Transverse colon (tissue), 4 donors: ENCODE data around the gene MAGEA6. TPM values are rescaled to one million over a fixed set of nuclear protein-coding genes. Genes with fewer than 3 reads are reported as not detected.
"Not testable (repeated sequence)": the region's sequence is repeated elsewhere in the genome, so short reads cannot be mapped to it uniquely, and the experiment has no call there.

ENCODE experiments used
- DNase-seq: peaks from one replicate; pipeline ENCODE4 v3.0.0-alpha.2; 2019
- H3K27ac ChIP-seq, 4 donors: fragments of 200-600 bp; sonication (generic); 2 replicates each; pipeline ENCODE4 v1.5.1; 2016 to 2018; ENCODE audit warnings: inconsistent platforms in 4 of 4
- H3K27me3 ChIP-seq: fragments of 200-600 bp; sonication (generic); 2 replicates; pipeline ENCODE4 v1.5.1; 2017; ENCODE audit warnings: inconsistent platforms
- H3K36me3 ChIP-seq, 4 donors: fragments of 200-600 bp; sonication (generic); 2 replicates each; pipeline ENCODE4 v1.5.1; 2017 to 2019; ENCODE audit warnings: inconsistent platforms in 4 of 4
- H3K4me1 ChIP-seq, 4 donors: fragments of 200-600 bp; sonication (generic); 2 replicates each; pipeline ENCODE4 v1.5.1; 2017 to 2020; ENCODE audit warnings: inconsistent platforms in 4 of 4
- H3K4me3 ChIP-seq, 4 donors: fragments of 200-600 bp; sonication (generic); 1 replicate in 1 of 4; 2 replicates in 3 of 4; pipeline versions ENCODE4 v1.5.1 to v1.6.1; 2017 to 2019; ENCODE audit warnings: inconsistent platforms in 4 of 4
- H3K9me3 ChIP-seq, 2 donors: fragments of 200-600 bp; sonication (generic); 2 replicates each; pipeline ENCODE4 v1.5.1; 2017 to 2019; ENCODE audit warnings: inconsistent platforms in 2 of 2
- EP300 ChIP-seq: sonication (generic); formaldehyde crosslinking; IDR thresholded peaks from one replicate; pipeline ENCODE4 v1.6.1; 2017; ENCODE audit warnings: antibody characterized with exemption, low read depth
- POLR2A ChIP-seq: fragments of 450-650 bp; IDR thresholded peaks from one replicate; pipeline ENCODE4 v1.6.1; 2016; ENCODE audit warnings: antibody characterized with exemption, mild to moderate bottlenecking, moderate library complexity
- POLR2AphosphoS5 ChIP-seq, 3 donors: sonication (generic); formaldehyde crosslinking; IDR thresholded peaks; one replicate each; pipeline ENCODE4 v1.6.1; 2016; ENCODE audit warnings: antibody characterized with exemption in 3 of 3
- WGBS, 2 donors: methylation state at CpG; one replicate each; pipeline ENCODE4 v1.1.5; 2018; ENCODE audit warnings: low coverage in 1 of 2; 5-methylcytosine and 5-hydroxymethylcytosine counted together
- in situ Hi-C, 4 donors: fragments of 200-750 bp; cut with MboI; loops; one replicate each; pipeline versions ENCODE4 v1.15.0 to v1.15.1; 2017; ENCODE audit warnings: low sequenced_read_pairs in 3 of 4, low pct_ligation_motif_present in 1 of 4, low pct_unique_long_range_greater_than_20kb in 1 of 4
- intact Hi-C: fragments of 100-400 bp; cut with DNase I; formaldehyde crosslinking; loops from one replicate; pipeline ENCODE4 v1.15.1; 2023; ENCODE audit warnings: low total_unique reads
- total RNA-seq, 4 donors: library from RNA; depleted of rRNA; stranded (reverse); fragments of >200 nt; gene quantifications; one replicate each; pipeline ENCODE4 v1.1.0, GENCODE V29; 2016
- TF ChIP-seq, protein P1 (sequence below), 5 experiments: fragments of 200-600 bp in 3 of 5; fragments of 450-650 bp in 2 of 5; sonication (generic) in 3 of 5; IDR thresholded peaks; 1 replicate in 2 of 5; 2 replicates in 3 of 5; pipeline ENCODE4 v1.5.1; 2016 to 2017; ENCODE audit warnings: antibody characterized with exemption in 5 of 5, inconsistent platforms in 3 of 5, mild to moderate bottlenecking in 2 of 5, moderate library complexity in 1 of 5

The MAGEA6 gene
- total RNA-seq, 4 donors from 2014 or later = not detected

DNA sequence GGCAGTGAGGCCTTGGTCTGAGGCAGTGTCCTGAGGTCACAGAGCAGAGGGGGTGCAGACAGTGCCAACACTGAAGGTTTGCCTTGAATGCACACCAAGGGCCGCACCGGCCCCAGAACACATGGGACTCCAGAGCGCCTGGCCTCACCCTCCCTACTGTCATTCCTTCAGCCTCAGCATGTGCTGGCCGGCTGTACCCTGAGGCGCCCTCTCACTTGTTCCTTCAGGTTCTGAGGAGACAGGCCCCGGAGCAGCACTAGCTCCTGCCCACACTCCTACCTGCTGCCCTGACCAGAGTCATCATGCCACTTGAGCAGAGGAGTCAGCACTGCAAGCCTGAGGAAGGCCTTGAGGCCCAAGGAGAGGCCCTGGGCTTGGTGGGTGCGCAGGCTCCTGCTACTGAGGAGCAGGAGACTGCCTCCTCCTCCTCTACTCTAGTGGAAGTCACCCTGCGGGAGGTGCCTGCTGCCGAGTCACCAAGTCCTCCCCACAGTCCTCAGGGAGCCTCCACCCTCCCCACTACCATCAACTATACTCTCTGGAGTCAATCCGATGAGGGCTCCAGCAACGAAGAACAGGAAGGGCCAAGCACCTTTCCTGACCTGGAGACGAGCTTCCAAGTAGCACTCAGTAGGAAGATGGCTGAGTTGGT lies 33.5 kb downstream of the MAGEA6 start:
- DNase-seq = no peak
- Histone ChIP-seq H3K36me3 (no peaks in the 10 kb centered on the region), H3K27me3 (no peaks in the 10 kb centered on the region), H3K4me3 (no peak overlapping the region), H3K27ac (no peak overlapping the region), H3K9me3 (no peaks in the 10 kb centered on the region), H3K4me1 (no peaks in the 10 kb centered on the region)
- WGBS, 2 donors = 88% methylated on average over 6 of the region's 12 CpGs; no CpG with 5 or more reads in 1 of the 2 donors
- in situ Hi-C loops = no loop called here
- intact Hi-C loops = no loop called here
- TF ChIP-seq POLR2AphosphoS5 (IDR thresholded peaks at IDR 0.05) (no peak), POLR2A (no peak), EP300 (no peak)
- TF ChIP-seq, protein P1, sequence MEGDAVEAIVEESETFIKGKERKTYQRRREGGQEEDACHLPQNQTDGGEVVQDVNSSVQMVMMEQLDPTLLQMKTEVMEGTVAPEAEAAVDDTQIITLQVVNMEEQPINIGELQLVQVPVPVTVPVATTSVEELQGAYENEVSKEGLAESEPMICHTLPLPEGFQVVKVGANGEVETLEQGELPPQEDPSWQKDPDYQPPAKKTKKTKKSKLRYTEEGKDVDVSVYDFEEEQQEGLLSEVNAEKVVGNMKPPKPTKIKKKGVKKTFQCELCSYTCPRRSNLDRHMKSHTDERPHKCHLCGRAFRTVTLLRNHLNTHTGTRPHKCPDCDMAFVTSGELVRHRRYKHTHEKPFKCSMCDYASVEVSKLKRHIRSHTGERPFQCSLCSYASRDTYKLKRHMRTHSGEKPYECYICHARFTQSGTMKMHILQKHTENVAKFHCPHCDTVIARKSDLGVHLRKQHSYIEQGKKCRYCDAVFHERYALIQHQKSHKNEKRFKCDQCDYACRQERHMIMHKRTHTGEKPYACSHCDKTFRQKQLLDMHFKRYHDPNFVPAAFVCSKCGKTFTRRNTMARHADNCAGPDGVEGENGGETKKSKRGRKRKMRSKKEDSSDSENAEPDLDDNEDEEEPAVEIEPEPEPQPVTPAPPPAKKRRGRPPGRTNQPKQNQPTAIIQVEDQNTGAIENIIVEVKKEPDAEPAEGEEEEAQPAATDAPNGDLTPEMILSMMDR (IDR thresholded peaks at IDR 0.05) = no peak

DNA sequence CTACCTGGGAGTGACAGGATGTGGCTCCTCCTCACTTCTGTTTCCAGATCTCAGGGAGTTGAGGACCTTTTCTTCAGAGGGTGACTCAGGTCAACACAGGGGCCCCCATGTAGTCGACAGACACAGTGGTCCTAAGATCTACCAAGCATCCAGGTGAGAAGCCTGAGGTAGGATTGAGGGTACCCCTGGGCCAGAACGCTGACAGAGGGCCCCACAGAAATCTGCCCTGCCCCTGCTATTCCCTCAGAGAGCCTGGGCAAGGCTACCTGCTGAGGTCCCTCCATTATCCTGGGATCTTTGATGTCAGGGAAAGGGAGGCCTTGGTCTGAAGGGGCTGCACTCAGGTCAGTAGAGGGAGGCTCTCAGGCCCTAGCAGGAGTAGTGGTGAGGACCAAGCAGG lies 34.4 kb downstream of the MAGEA6 start:
- intact Hi-C loops = no loop called here
- no peak overlapping the region for H3K4me3 ChIP-seq
- no peak overlapping the region for H3K27ac ChIP-seq
- no peaks in the 10 kb centered on the region for H3K4me1 ChIP-seq
- H3K36me3 ChIP-seq = no peaks in the 10 kb centered on the region
- 80% methylated on average over 1 of the region's 2 CpGs; no CpG with 5 or more reads in 1 of the 2 donors for WGBS, 2 donors
- no peaks in the 10 kb centered on the region for H3K9me3 ChIP-seq
- no peak for DNase-seq
- TF ChIP-seq POLR2AphosphoS5 (IDR thresholded peaks at IDR 0.05) (no peak), POLR2A (no peak), EP300 (no peak)
- H3K27me3 ChIP-seq = no peaks in the 10 kb centered on the region
- in situ Hi-C loops = no loop called here

DNA sequence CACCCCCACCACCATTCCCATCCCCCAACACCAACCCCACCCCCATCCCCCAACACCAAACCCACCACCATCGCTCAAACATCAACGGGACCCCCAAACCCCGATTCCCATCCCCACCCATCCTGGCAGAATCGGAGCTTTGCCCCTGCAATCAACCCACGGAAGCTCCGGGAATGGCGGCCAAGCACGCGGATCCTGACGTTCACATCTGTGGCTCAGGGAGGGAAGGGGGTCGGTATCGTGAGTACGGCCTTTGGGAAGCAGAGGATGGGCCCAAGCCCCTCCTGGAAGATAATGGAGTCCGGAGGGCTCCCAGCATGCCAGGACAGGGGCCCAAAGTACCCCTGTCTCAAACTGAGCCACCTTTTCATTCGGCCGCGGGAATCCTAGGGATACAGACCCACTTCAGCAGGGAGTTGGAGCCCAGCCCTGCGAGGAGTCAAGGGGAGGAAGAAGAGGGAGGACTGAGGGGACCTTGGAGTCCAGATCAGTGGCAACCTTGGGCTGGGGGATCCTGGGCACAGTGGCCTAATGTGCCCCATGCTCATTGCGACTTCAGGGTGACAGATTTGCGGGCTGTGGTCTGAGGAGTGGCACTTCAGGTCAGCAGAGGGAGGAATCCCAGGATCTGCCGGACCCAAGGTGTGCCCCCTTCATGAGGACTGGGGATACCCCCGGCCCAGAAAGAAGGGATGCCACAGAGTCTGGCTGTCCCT lies 35.2 kb downstream of the MAGEA6 start:
- H3K9me3 ChIP-seq, H3K27ac ChIP-seq, H3K4me1 ChIP-seq, H3K27me3 ChIP-seq, H3K36me3 ChIP-seq, H3K4me3 ChIP-seq, in situ Hi-C loops, DNase-seq, intact Hi-C loops: not testable (repeated sequence)
- WGBS, 2 donors = 92% methylated on average over 22 of the region's 22 CpGs; no CpG with 5 or more reads in 1 of the 2 donors

DNA sequence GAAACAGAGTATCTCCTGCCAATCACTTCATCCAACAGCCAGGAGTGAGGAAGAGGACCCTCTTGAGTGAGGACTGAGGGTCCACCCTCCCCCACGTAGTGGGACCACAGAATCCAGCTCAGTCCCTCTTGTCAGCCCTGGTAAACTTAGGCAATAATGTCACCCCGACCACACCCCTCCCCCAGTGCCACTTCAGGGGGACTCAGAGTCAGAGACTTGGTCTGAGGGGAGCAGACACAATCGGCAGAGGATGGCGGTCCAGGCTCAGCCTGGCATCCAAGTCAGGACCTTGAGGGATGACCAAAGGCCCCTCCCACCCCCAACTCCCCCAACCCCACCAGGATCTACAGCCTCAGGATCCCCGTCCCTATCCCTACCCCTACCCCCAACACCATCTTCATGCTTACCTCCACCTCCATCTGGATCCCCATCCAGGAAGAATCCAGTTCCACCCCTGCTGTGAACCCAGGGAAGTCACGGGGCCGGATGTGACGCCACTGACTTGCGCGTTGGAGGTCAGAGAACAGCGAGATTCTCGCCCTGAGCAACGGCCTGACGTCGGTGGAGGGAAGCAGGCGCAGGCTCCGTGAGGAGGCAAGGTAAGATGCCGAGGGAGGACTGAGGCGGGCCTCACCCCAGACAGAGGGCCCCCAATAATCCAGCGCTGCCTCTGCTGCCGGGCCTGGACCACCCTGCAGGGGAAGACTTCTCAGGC lies 36.1 kb downstream of the MAGEA6 start, which contains the start of the genes CSAG1 and MAGEA12:
Gene CSAG1 (minus strand): TSS at position 461 of the 715 bp plus-strand sequence. CDS start 1,261 bp downstream, outside the sequence.
Gene MAGEA12 (plus strand): TSS at position 497 of the 715 bp plus-strand sequence. CDS start 2,405 bp downstream, outside the sequence.
- TF ChIP-seq POLR2AphosphoS5 (IDR thresholded peaks at IDR 0.05) = no peak
- TF ChIP-seq, protein P1 (IDR thresholded peaks at IDR 0.05) = no peak
- TF ChIP-seq POLR2A = no peak
- TF ChIP-seq EP300 = no peak
- Histone ChIP-seq H3K27ac (no peak within 1 kb of the TSS), H3K9me3 (no peaks in the 10 kb centered on the region), H3K4me1 (no peaks in the 10 kb centered on the region), H3K27me3 (no peaks in the 10 kb centered on the region), H3K4me3 (no peak within 1 kb of the TSS), H3K36me3 (no peaks in the 10 kb centered on the region)
- no peak for DNase-seq
- in situ Hi-C loops = no loop called here
- intact Hi-C loops = no loop called here
- WGBS, 2 donors = 82% methylated on average over 10 of the region's 21 CpGs; no CpG with 5 or more reads in 1 of the 2 donors

DNA sequence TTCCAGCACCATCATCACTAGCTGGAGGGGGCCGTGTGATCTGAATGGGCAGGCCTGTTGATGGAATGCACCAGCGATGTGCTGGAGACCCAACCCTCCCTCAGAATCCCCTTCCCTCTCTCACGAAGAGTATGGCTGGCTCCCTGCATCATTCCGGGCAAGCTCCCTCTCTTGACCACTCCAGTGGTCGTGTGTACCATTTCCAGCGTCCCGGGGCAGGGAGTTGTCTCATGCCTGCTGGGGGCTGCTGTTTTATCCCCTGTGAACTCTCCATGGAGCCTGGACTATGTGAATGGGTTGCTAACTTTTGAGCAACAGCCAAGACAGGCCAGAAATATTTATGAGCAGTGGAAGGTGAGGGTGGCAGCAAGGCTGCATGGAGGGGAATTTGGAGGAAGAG lies 44.1 kb downstream of the MAGEA6 start:
- no peaks in the 10 kb centered on the region for H3K4me1 ChIP-seq
- WGBS, 2 donors = 59% methylated on average over 7 of the region's 7 CpGs; no CpG with 5 or more reads in 1 of the 2 donors
- H3K9me3 ChIP-seq = no peaks in the 10 kb centered on the region
- no peaks in the 10 kb centered on the region for H3K36me3 ChIP-seq
- in situ Hi-C loops (no loop called here), intact Hi-C loops (no loop called here)
- no peak for TF ChIP-seq POLR2A
- TF ChIP-seq, protein P1 (IDR thresholded peaks at IDR 0.05) = no peak
- H3K27me3 ChIP-seq = no peaks in the 10 kb centered on the region
- H3K4me3 ChIP-seq = no peak overlapping the region
- no peak for DNase-seq
- no peak overlapping the region for H3K27ac ChIP-seq
